OCI-LY1 (cell line): ENCODE measurements around the gene ASF1B.

Experiments used
- CTCF ChIP-seq: fragments of 200-600 bp; sonication (generic), shearing (Covaris generic); IDR thresholded peaks from 2 replicates; pipeline ENCODE4 v1.5.1; 2017; ENCODE audit warnings: mild to moderate bottlenecking, antibody characterized with exemption, low read length, moderate library complexity, mixed read lengths
- EZH2 ChIP-seq: fragments of 200-600 bp; sonication (generic), shearing (Covaris generic); IDR thresholded peaks from 2 replicates; pipeline ENCODE4 v1.8.0; 2017; ENCODE audit warnings: borderline replicate concordance, mixed run types, mild to moderate bottlenecking, antibody characterized with exemption, low read length, moderate library complexity, mixed read lengths

GRCh38 chr19:14090509-14091080 is 45.8 kb downstream of the ASF1B start, which contains the start of gene SAMD1:
- TF ChIP-seq CTCF (peak; percentile 12; the same call in 1 of the 2 replicates), EZH2 (no peak)
